GM12878 (cell line): ENCODE measurements around the gene NR2F2. TPM values are rescaled to one million over a fixed set of nuclear protein-coding genes. Genes with fewer than 3 reads are reported as not detected.

ENCODE experiments used
- ATAC-seq: fragments of 200-7000 bp; cut with Tn5 transposase; 3 replicates; pipeline ENCODE4 v1.9.1; 2020; ENCODE audit warnings: mild to moderate bottlenecking, moderate library complexity
- BruUV-seq: library from RNA; stranded (reverse); fragments of 400-500 nt; replicated peaks from 2 replicates; lab custom pipeline; 2021; lab: Mats Ljungman, UMichigan
- CTCF ChIA-PET: fragments of 300-600 bp; sonication (Branson Sonifier 250); formaldehyde crosslinking; extraction: SDS; loops from one replicate; lab custom pipeline; 2021; ENCODE audit warnings: inconsistent platforms; lab: Yijun Ruan, JAX
- POLR2A ChIA-PET: fragments of 350-600 bp; formaldehyde crosslinking; extraction: SDS; loops from one replicate; lab custom pipeline; 2021; ENCODE audit warnings: inconsistent platforms; lab: Charles Lee
- RAD21 ChIA-PET: fragments of 300-600 bp; sonication (Branson Sonifier 250); formaldehyde crosslinking; loops from one replicate; lab custom pipeline; 2023; ENCODE audit warnings: antibody characterized with exemption; ENCODE audit not compliant: unreplicated experiment; lab: Charles Lee
- SMC1A ChIA-PET: fragments of 300-600 bp; sonication (Branson Sonifier 250); formaldehyde crosslinking; loops from one replicate; lab custom pipeline; 2023; ENCODE audit not compliant: unreplicated experiment, uncharacterized antibody; lab: Charles Lee
- DNase-seq: peaks from one replicate; pipeline ENCODE4 v3.0.0-alpha.2; 2011; ENCODE audit warnings: low read depth, low spot score
- FAIRE-seq: peaks from 3 replicates; lab custom pipeline; 2011; peaks lifted over from hg19 to GRCh38; lab: Jason Lieb, UNC
- H2AFZ ChIP-seq: 2 replicates; pipeline ENCODE4 v1.6.0; 2011; ENCODE audit warnings: low read depth, low read length, control low read depth; ENCODE audit not compliant: control insufficient read depth
- H3K27ac ChIP-seq: 2 replicates; pipeline ENCODE4 v1.5.1; 2011; ENCODE audit warnings: control low read depth; ENCODE audit not compliant: control insufficient read depth, insufficient read depth
- H3K27me3 ChIP-seq, 2 experiments: replicated peaks in 1 of 2; 2 replicates each; pipeline versions ENCODE4 v1.6.0 to v1.6.1; 2011; ENCODE audit warnings: low read length in 1 of 2; ENCODE audit not compliant: control insufficient read depth in 2 of 2, insufficient read depth in 2 of 2
- H3K36me3 ChIP-seq, 2 experiments: 2 replicates each; pipeline ENCODE4 v1.5.1; 2011; ENCODE audit warnings: low read length in 1 of 2; ENCODE audit not compliant: control insufficient read depth in 2 of 2, insufficient read depth in 2 of 2
- H3K4me1 ChIP-seq: 2 replicates; pipeline ENCODE4 v1.6.1; 2011; ENCODE audit warnings: mild to moderate bottlenecking, low read length, moderate library complexity, mixed read lengths; ENCODE audit not compliant: control insufficient read depth, insufficient read depth
- H3K4me2 ChIP-seq: 2 replicates; pipeline ENCODE4 v1.6.0; 2011; ENCODE audit warnings: control low read depth; ENCODE audit not compliant: control insufficient read depth, insufficient read depth
- H3K4me3 ChIP-seq: fragments of 200-600 bp; sonication (generic); 2 replicates; pipeline ENCODE4 v1.5.1; 2016
- H3K79me2 ChIP-seq: 2 replicates; pipeline ENCODE4 v1.6.0; 2011; ENCODE audit warnings: low read length; ENCODE audit not compliant: control insufficient read depth, insufficient read depth
- H3K9ac ChIP-seq: 2 replicates; pipeline ENCODE4 v1.8.0; 2011; ENCODE audit warnings: low read length, control low read depth, mixed read lengths; ENCODE audit not compliant: control insufficient read depth, insufficient read depth
- H3K9me3 ChIP-seq: replicated peaks from 3 replicates; pipeline ENCODE4 v1.5.1; 2011; ENCODE audit warnings: mild to moderate bottlenecking, low read length; ENCODE audit not compliant: control insufficient read depth, insufficient read depth
- H4K20me1 ChIP-seq: 2 replicates; pipeline ENCODE4 v1.6.0; 2011; ENCODE audit not compliant: control insufficient read depth, insufficient read depth
- BHLHE40 ChIP-seq, 2 experiments: fragments of 450-650 bp in 1 of 2; IDR thresholded peaks; 2 replicates each; pipeline ENCODE4 v1.6.1; 2011 to 2017; ENCODE audit warnings: low read depth in 2 of 2, borderline replicate concordance in 1 of 2, improper control_type of control experiment in 1 of 2, low read length in 1 of 2, mild to moderate bottlenecking in 1 of 2
- CHD1 ChIP-seq: IDR thresholded peaks from 2 replicates; pipeline ENCODE4 v1.6.1; 2012; ENCODE audit warnings: low read depth, low read length, improper control_type of control experiment
- GATAD2B ChIP-seq: fragments of 450-650 bp; conservative IDR thresholded peaks from 2 replicates; pipeline ENCODE4 v1.6.1; 2017; ENCODE audit warnings: low read depth, mild to moderate bottlenecking, moderate library complexity
- HDAC2 ChIP-seq: fragments of 200-600 bp; sonication (generic); IDR thresholded peaks from 2 replicates; pipeline ENCODE4 v1.6.1; 2017
- IKZF1 ChIP-seq: fragments of 450-650 bp; conservative IDR thresholded peaks from 2 replicates; pipeline ENCODE4 v1.6.1; 2017; ENCODE audit warnings: antibody characterized with exemption, mild to moderate bottlenecking
- JUNB ChIP-seq: IDR thresholded peaks from 2 replicates; pipeline ENCODE4 v1.6.1; 2016; ENCODE audit warnings: antibody characterized with exemption, mild to moderate bottlenecking
- LARP7 ChIP-seq: fragments of 450-650 bp; IDR thresholded peaks from 2 replicates; pipeline ENCODE4 v1.6.1; 2017; ENCODE audit warnings: mild to moderate bottlenecking
- MYC ChIP-seq: IDR thresholded peaks from 2 replicates; pipeline ENCODE4 v1.6.1; 2011; ENCODE audit warnings: mild to moderate bottlenecking, low read length, moderate library complexity, inconsistent platforms; ENCODE audit not compliant: insufficient read depth, insufficient replicate concordance, insufficient read length, severe bottlenecking
- NFIC ChIP-seq: IDR thresholded peaks from 2 replicates; pipeline ENCODE4 v1.6.1; 2012; ENCODE audit warnings: low read depth, mild to moderate bottlenecking, inconsistent platforms, low read length, moderate library complexity
- NFYB ChIP-seq: IDR thresholded peaks from 2 replicates; pipeline ENCODE4 v1.6.1; 2011; ENCODE audit warnings: low read depth, mild to moderate bottlenecking, low read length, improper control_type of control experiment, moderate library complexity; ENCODE audit not compliant: insufficient read depth
- NRF1 ChIP-seq: conservative IDR thresholded peaks from 2 replicates; pipeline ENCODE4 v1.6.1; 2011; ENCODE audit warnings: mild to moderate bottlenecking, low read depth, low read length, improper control_type of control experiment
- RUNX3 ChIP-seq: IDR thresholded peaks from 2 replicates; pipeline ENCODE4 v1.6.1; 2012; ENCODE audit warnings: low read length, inconsistent platforms
- SP1 ChIP-seq: IDR thresholded peaks from one replicate; pipeline ENCODE4 v1.6.1; 2011; ENCODE audit warnings: low read depth, low read length
- SREBF1 ChIP-seq: IDR thresholded peaks from 2 replicates; pipeline ENCODE4 v1.6.1; 2012; ENCODE audit warnings: mild to moderate bottlenecking, low read length
- SUZ12 ChIP-seq: fragments of 200-600 bp; sonication (generic); IDR thresholded peaks from one replicate; pipeline ENCODE4 v1.6.1; 2018; ENCODE audit warnings: antibody characterized with exemption, mild to moderate bottlenecking; ENCODE audit not compliant: unreplicated experiment
- ZNF24 ChIP-seq: fragments of 450-650 bp; IDR thresholded peaks from 2 replicates; pipeline ENCODE4 v1.6.1; 2017; ENCODE audit warnings: antibody characterized with exemption, mild to moderate bottlenecking
- ZSCAN29 ChIP-seq: fragments of 450-650 bp; IDR thresholded peaks from 2 replicates; pipeline ENCODE4 v1.6.1; 2017; ENCODE audit warnings: mild to moderate bottlenecking, moderate library complexity
- WGBS: methylation state at CpG from one replicate; pipeline ENCODE4 v1.1.6; 2016; ENCODE audit warnings: low lambda C conversion rate; ENCODE audit not compliant: insufficient replicate concordance, insufficient coverage; ENCODE audit errors: missing lambda C conversion rate; 5-methylcytosine and 5-hydroxymethylcytosine counted together
- in situ Hi-C: fragments of 300-500 bp; cut with MboI; formaldehyde crosslinking; loops from 9 replicates; pipeline ENCODE4 v1.14.3; 2018; ENCODE audit warnings: mixed read lengths
- intact Hi-C: fragments of 100-400 bp; cut with micrococcal nuclease; formaldehyde crosslinking; loops from one replicate; pipeline ENCODE4 v1.14.2; 2022; ENCODE audit not compliant: unreplicated experiment
- polyA plus RNA-seq, 11 experiments: library from polyadenylated mRNA; depleted of rRNA in 4 of 11; unstranded in 6 of 11; stranded (reverse) in 5 of 11; fragments of >200 nt; fragmentation: Nextera tagmentation in 4 of 11; fragmentation: Illumina TruSeq in 1 of 11; extraction: Ambion mirVana in 4 of 11; extraction: Trizol in 1 of 11; gene quantifications; 1 replicate in 1 of 11; 2 replicates in 10 of 11; pipeline versions ENCODE4 v1.2.1 to v1.2.3, GENCODE V29; 2011 to 2016; ENCODE audit warnings: inconsistent platforms in 2 of 11, missing spikeins in 2 of 11, low read depth in 1 of 11
- total RNA-seq, 4 experiments: library from RNA; depleted of rRNA in 3 of 4; stranded (reverse); fragments of >200 nt in 3 of 4; fragmentation: Illumina TruSeq in 1 of 4; extraction: Trizol in 1 of 4; gene quantifications; 2 replicates each; pipeline versions ENCODE4 v1.2.1 to v1.2.3, GENCODE V29; 2013 to 2021
- TF ChIP-seq, protein P1 (sequence below): fragments of 450-650 bp; conservative IDR thresholded peaks from 2 replicates; pipeline ENCODE4 v1.6.1; 2017; ENCODE audit warnings: mild to moderate bottlenecking, moderate library complexity
- TF ChIP-seq, protein P2 (sequence below): IDR thresholded peaks from 2 replicates; pipeline ENCODE4 v1.6.1; 2011; ENCODE audit warnings: borderline replicate concordance, low read depth, mild to moderate bottlenecking, moderate library complexity, mixed read lengths, low read length; ENCODE audit not compliant: insufficient read depth; ENCODE audit errors: extremely low read length

Gene NR2F2
- total and polyA plus RNA-seq, 10 of the 15 experiments (the other 5 are each of a cell fraction or from before 2014, with no cell fraction given): 1.1 to 10.1 (median 3.2) TPM

DNA sequence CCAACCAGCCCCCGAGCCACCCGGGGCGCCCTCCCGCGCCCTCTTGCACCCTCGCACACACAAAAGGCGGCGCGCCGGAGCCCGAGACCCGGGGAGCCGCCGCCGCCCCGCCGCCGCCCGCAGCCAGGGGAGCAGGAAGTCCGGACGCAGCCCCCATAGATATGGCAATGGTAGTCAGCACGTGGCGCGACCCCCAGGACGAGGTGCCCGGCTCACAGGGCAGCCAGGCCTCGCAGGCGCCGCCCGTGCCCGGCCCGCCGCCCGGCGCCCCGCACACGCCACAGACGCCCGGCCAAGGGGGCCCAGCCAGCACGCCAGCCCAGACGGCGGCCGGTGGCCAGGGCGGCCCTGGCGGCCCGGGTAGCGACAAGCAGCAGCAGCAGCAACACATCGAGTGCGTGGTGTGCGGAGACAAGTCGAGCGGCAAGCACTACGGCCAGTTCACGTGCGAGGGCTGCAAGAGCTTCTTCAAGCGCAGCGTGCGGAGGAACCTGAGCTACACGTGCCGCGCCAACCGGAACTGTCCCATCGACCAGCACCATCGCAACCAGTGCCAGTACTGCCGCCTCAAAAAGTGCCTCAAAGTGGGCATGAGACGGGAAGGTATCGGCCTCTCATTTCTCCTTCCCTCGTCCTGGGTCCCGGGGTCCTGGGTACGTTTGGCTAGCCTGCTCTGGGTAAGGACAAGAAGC, 1.6 kb downstream of the NR2F2 start:
- Histone ChIP-seq H3K4me2 (no peak overlapping the region; the same call in 1 of the 2 replicates), H3K9me3 (no peaks in the 10 kb centered on the region; the same call in 2 of the 3 replicates), H4K20me1 (no peaks in the 10 kb centered on the region), H3K9ac (no peak overlapping the region), H3K4me3 (peak overlapping the region; percentile 60), H3K4me1 (peaks cover 3% of the 10 kb centered on the region; the same call in 1 of the 2 replicates), H3K36me3 (no peaks in the 10 kb centered on the region), H3K27ac (no peak overlapping the region), H2AFZ (no peak overlapping the region), H3K27me3 (peaks cover 0 to 11% of the 10 kb centered on the region in 2 experiments; a peak in 1 of 4 replicates), H3K79me2 (no peaks in the 10 kb centered on the region; the same call in 1 of the 2 replicates)
- POLR2A ChIA-PET: interaction anchor here (0.8 to 7.4 kb wide), 5 partner anchors 10 to 914 kb away, joined by 3 to 163 read pairs (median 5); no protein-coding TSS in a partner anchor
- CTCF ChIA-PET: interaction anchor here (1.5 to 7.2 kb wide), 2 partner anchors 9 kb away, joined by 3 to 212 read pairs; no protein-coding TSS in a partner anchor
- in situ Hi-C loops: no loop called here
- intact Hi-C loops: loop anchor here (5.0 kb wide), 1 partner anchor 200 kb away; no protein-coding TSS in a partner anchor
- FAIRE-seq (no peak), DNase-seq (no peak), ATAC-seq (no peak)
- BruUV-seq: no TSS peak
- RAD21 ChIA-PET: interaction anchor here (7.4 to 7.6 kb wide), 2 partner anchors 11 to 22 kb away, joined by 124 to 252 read pairs; no protein-coding TSS in a partner anchor
- WGBS: 83% methylated on average over 47 of the region's 70 CpGs
- SMC1A ChIA-PET: interaction anchor here (1.1 to 7.4 kb wide), 4 partner anchors 9 to 25 kb away, joined by 3 to 103 read pairs (median 8); no protein-coding TSS in a partner anchor
- TF ChIP-seq IKZF1 (peak; percentile 20; the same call in 1 of the 2 replicates), NRF1 (no peak), RUNX3 (no peak), CHD1 (no peak), SP1 (no peak), GATAD2B (0 out of 2 replicates have a peak, but pooled peaks have one; percentile 34), NFYB (no peak), ZSCAN29 (no peak), ZNF24 (no peak), HDAC2 (no peak), BHLHE40 (IDR thresholded peaks at IDR 0.05; ENCODE audit: borderline replicate concordance in 1 of 2, low read depth in 2 of 2, low read length in 1 of 2) (peak; percentile 80 to 93; a peak in 3 of 4 replicates), SUZ12 (no peak), SREBF1 (no peak), LARP7 (peak; percentile 74), JUNB (no peak), NFIC (no peak), MYC (no peak)
- TF ChIP-seq, protein P1, sequence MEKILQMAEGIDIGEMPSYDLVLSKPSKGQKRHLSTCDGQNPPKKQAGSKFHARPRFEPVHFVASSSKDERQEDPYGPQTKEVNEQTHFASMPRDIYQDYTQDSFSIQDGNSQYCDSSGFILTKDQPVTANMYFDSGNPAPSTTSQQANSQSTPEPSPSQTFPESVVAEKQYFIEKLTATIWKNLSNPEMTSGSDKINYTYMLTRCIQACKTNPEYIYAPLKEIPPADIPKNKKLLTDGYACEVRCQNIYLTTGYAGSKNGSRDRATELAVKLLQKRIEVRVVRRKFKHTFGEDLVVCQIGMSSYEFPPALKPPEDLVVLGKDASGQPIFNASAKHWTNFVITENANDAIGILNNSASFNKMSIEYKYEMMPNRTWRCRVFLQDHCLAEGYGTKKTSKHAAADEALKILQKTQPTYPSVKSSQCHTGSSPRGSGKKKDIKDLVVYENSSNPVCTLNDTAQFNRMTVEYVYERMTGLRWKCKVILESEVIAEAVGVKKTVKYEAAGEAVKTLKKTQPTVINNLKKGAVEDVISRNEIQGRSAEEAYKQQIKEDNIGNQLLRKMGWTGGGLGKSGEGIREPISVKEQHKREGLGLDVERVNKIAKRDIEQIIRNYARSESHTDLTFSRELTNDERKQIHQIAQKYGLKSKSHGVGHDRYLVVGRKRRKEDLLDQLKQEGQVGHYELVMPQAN: 0 out of 2 replicates have a peak, but pooled peaks have one; percentile 39
- TF ChIP-seq, protein P2, sequence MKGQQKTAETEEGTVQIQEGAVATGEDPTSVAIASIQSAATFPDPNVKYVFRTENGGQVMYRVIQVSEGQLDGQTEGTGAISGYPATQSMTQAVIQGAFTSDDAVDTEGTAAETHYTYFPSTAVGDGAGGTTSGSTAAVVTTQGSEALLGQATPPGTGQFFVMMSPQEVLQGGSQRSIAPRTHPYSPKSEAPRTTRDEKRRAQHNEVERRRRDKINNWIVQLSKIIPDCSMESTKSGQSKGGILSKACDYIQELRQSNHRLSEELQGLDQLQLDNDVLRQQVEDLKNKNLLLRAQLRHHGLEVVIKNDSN: no peak
